HCT116 (cell line): ENCODE measurements around the gene KIF5C.

Experiments
- SIN3A ChIP-seq: IDR thresholded peaks from 2 replicates; pipeline ENCODE4 v1.6.1; 2012; ENCODE audit warnings: low read depth
- TF ChIP-seq, protein P1 (sequence below), 3 experiments: fragments of 200-600 bp in 1 of 3; sonication (generic) in 1 of 3; IDR thresholded peaks in 2 of 3; conservative IDR thresholded peaks in 1 of 3; 2 replicates each; pipeline ENCODE4 v1.5.1; 2012 to 2017; ENCODE audit warnings: low read depth in 2 of 3, low read length in 2 of 3, antibody characterized with exemption in 1 of 3, borderline replicate concordance in 1 of 3, control low read depth in 1 of 3, mild to moderate bottlenecking in 1 of 3, mixed read lengths in 1 of 3, mixed run types in 1 of 3, moderate library complexity in 1 of 3; ENCODE audit not compliant: insufficient read depth in 1 of 3

DNA sequence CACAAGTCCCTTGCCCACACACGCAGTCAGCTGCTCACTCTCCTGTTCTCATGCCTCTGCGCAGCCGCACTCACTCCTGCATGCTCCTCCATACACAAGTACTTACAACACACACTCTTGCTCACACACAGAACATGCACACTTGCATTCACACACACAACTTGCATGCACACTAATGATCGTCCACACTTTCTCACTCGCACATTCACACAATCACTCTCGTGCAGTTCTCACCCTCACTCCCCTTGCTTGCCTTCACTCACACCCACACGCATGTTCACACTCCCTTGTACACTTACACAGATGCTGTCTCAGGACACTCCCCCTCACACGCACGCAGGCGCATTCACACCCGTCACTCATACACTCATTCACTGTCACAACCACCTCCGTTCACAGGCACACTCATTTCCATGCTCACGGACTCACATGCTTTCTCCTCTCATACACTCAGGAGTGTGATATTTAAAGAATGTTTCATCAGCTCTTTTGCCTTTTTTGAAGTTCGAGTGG is 127.4 kb downstream of the KIF5C start:
- TF ChIP-seq SIN3A: no peak
- TF ChIP-seq, protein P1, sequence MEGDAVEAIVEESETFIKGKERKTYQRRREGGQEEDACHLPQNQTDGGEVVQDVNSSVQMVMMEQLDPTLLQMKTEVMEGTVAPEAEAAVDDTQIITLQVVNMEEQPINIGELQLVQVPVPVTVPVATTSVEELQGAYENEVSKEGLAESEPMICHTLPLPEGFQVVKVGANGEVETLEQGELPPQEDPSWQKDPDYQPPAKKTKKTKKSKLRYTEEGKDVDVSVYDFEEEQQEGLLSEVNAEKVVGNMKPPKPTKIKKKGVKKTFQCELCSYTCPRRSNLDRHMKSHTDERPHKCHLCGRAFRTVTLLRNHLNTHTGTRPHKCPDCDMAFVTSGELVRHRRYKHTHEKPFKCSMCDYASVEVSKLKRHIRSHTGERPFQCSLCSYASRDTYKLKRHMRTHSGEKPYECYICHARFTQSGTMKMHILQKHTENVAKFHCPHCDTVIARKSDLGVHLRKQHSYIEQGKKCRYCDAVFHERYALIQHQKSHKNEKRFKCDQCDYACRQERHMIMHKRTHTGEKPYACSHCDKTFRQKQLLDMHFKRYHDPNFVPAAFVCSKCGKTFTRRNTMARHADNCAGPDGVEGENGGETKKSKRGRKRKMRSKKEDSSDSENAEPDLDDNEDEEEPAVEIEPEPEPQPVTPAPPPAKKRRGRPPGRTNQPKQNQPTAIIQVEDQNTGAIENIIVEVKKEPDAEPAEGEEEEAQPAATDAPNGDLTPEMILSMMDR (IDR thresholded peaks at IDR 0.05 in 2 of 3, conservative IDR thresholded peaks at IDR 0.05 in 1 of 3; ENCODE audit: borderline replicate concordance in 1 of 3, insufficient read depth in 1 of 3, low read depth in 2 of 3, low read length in 2 of 3): no peak
